Measurements from ENCODE around the gene SYCP3.

- no peak for TF ChIP-seq ZNF274 (IDR thresholded peaks at IDR 0.05; ENCODE audit: low read depth, low read length)
- no peak for TF ChIP-seq YY1 (IDR thresholded peaks at IDR 0.05; ENCODE audit: insufficient read depth, insufficient read length)
These were observed 44.3 kb downstream of the SYCP3 start for GRCh38 chr12:101694986-101695385.
